Hepatocyte (in vitro differentiated cells): Measurements from ENCODE around the gene JAML. TPM values are rescaled to one million over a fixed set of nuclear protein-coding genes. Genes with fewer than 3 reads are reported as not detected.

Experiments used
- DNase-seq: peaks from one replicate; pipeline ENCODE4 v3.0.0-alpha.2; 2016; ENCODE audit warnings: low spot score
- H2AFZ ChIP-seq: fragments of 200-600 bp; sonication (generic); 2 replicates; pipeline ENCODE4 v1.6.0; 2016; ENCODE audit warnings: antibody characterized with exemption, mild to moderate bottlenecking
- H3K27ac ChIP-seq: fragments of 200-600 bp; sonication (generic); 2 replicates; pipeline ENCODE4 v1.5.1; 2016; ENCODE audit warnings: mild to moderate bottlenecking
- H3K27me3 ChIP-seq: fragments of 200-600 bp; sonication (generic); 2 replicates; pipeline ENCODE4 v1.6.1; 2016
- H3K36me3 ChIP-seq: fragments of 200-600 bp; sonication (generic); replicated peaks from 2 replicates; pipeline ENCODE4 v1.5.1; 2016; ENCODE audit warnings: low read depth; ENCODE audit not compliant: insufficient read depth
- H3K4me1 ChIP-seq: fragments of 200-600 bp; sonication (generic); 2 replicates; pipeline ENCODE4 v1.5.1; 2016; ENCODE audit warnings: mild to moderate bottlenecking, moderate library complexity; ENCODE audit not compliant: insufficient read depth
- H3K4me2 ChIP-seq: fragments of 200-600 bp; sonication (generic); 2 replicates; pipeline ENCODE4 v1.6.0; 2016
- H3K4me3 ChIP-seq: fragments of 200-600 bp; sonication (generic); 2 replicates; pipeline ENCODE4 v1.5.1; 2016; ENCODE audit warnings: mild to moderate bottlenecking
- H3K79me2 ChIP-seq: fragments of 200-600 bp; sonication (generic); 2 replicates; pipeline ENCODE4 v1.6.0; 2017; ENCODE audit warnings: mild to moderate bottlenecking
- H3K9me2 ChIP-seq: fragments of 200-600 bp; sonication (generic); replicated peaks from 2 replicates; pipeline ENCODE4 v1.6.0; 2017; ENCODE audit warnings: mild to moderate bottlenecking; ENCODE audit not compliant: insufficient read depth
- H3K9me3 ChIP-seq: fragments of 200-600 bp; sonication (generic); 2 replicates; pipeline ENCODE4 v1.5.1; 2016; ENCODE audit warnings: low read depth, mild to moderate bottlenecking
- H4K20me1 ChIP-seq: fragments of 200-600 bp; sonication (generic); 2 replicates; pipeline ENCODE4 v1.6.0; 2016; ENCODE audit warnings: mild to moderate bottlenecking; ENCODE audit not compliant: insufficient read depth, poor library complexity, severe bottlenecking
- CTCF ChIP-seq: fragments of 200-600 bp; sonication (generic); IDR thresholded peaks from 2 replicates; pipeline ENCODE4 v1.5.1; 2016; ENCODE audit warnings: antibody characterized with exemption, mild to moderate bottlenecking; ENCODE audit not compliant: poor library complexity
- EZH2 ChIP-seq: fragments of 200-600 bp; sonication (generic); IDR thresholded peaks from 2 replicates; pipeline ENCODE4 v1.6.1; 2016; ENCODE audit warnings: antibody characterized with exemption, mild to moderate bottlenecking, borderline replicate concordance
- EZH2phosphoT487 ChIP-seq: fragments of 200-600 bp; sonication (generic); IDR thresholded peaks from one replicate; pipeline ENCODE4 v1.6.1; 2018; ENCODE audit warnings: antibody characterized with exemption, mild to moderate bottlenecking, low read depth, moderate library complexity; ENCODE audit not compliant: unreplicated experiment, severe bottlenecking
- WGBS: methylation state at CpG from one replicate; pipeline ENCODE4 v1.1.6; 2016; ENCODE audit warnings: low lambda C conversion rate; ENCODE audit errors: missing lambda C conversion rate; 5-methylcytosine and 5-hydroxymethylcytosine counted together
- polyA plus RNA-seq: library from polyadenylated mRNA; unstranded; fragments of >200 nt; fragmentation: Nextera tagmentation; extraction: Ambion mirVana; gene quantifications from 2 replicates; pipeline ENCODE4 v1.2.1, GENCODE V29; 2016
- total RNA-seq: library from RNA; depleted of rRNA; stranded (reverse); fragments of >200 nt; gene quantifications from 2 replicates; pipeline ENCODE4 v1.2.3, GENCODE V29; 2014

The JAML gene
- total and polyA plus RNA-seq, 2 experiments from 2014 or later = 5.3 to 5.9 TPM

- DNase-seq = no peak
- no peak overlapping the region for H2AFZ ChIP-seq
- H4K20me1 ChIP-seq = no peaks in the 10 kb centered on the region
- no peak overlapping the region for H3K4me3 ChIP-seq
- H3K4me1 ChIP-seq = peaks cover 13% of the 10 kb centered on the region
- no peaks in the 10 kb centered on the region for H3K9me2 ChIP-seq
- no peaks in the 10 kb centered on the region for H3K9me3 ChIP-seq
- TF ChIP-seq EZH2phosphoT487 (no peak), CTCF (no peak), EZH2 (no peak)
- no peak overlapping the region for H3K27ac ChIP-seq
- no peaks in the 10 kb centered on the region for H3K79me2 ChIP-seq
- WGBS = 62% methylated on average over 1 of the region's 1 CpG
- H3K27me3 ChIP-seq = peaks cover 72% of the 10 kb centered on the region
- no peak overlapping the region for H3K4me2 ChIP-seq
- no peaks in the 10 kb centered on the region for H3K36me3 ChIP-seq
Measured at GRCh38 chr11:118149493-118149892, 75.3 kb downstream of the JAML start.

- H3K79me2 ChIP-seq = no peaks in the 10 kb centered on the region
- TF ChIP-seq EZH2 (no peak), EZH2phosphoT487 (no peak), CTCF (no peak)
- H4K20me1 ChIP-seq = no peaks in the 10 kb centered on the region
- DNase-seq = no peak
- no peaks in the 10 kb centered on the region for H3K9me2 ChIP-seq
- no peak overlapping the region for H3K27ac ChIP-seq
- H3K4me1 ChIP-seq = peaks cover 13% of the 10 kb centered on the region
- no peak overlapping the region for H3K4me2 ChIP-seq
- H3K9me3 ChIP-seq = no peaks in the 10 kb centered on the region
- WGBS = 87% methylated on average over 2 of the region's 2 CpGs
- H3K27me3 ChIP-seq = peaks cover 70% of the 10 kb centered on the region
- no peaks in the 10 kb centered on the region for H3K36me3 ChIP-seq
- H2AFZ ChIP-seq = no peak overlapping the region
- no peak overlapping the region for H3K4me3 ChIP-seq
Measured at GRCh38 chr11:118148856-118149255, 76.0 kb downstream of the JAML start.

GRCh38 chr11:118148240-118148639 lies 76.6 kb downstream of the JAML start:
- DNase-seq = no peak
- Histone ChIP-seq H3K27me3 (peaks cover 69% of the 10 kb centered on the region), H3K79me2 (no peaks in the 10 kb centered on the region), H3K9me2 (no peaks in the 10 kb centered on the region), H3K4me1 (peaks cover 12% of the 10 kb centered on the region), H3K4me2 (no peak overlapping the region), H4K20me1 (no peaks in the 10 kb centered on the region), H3K27ac (no peak overlapping the region), H3K9me3 (no peaks in the 10 kb centered on the region), H3K4me3 (no peak overlapping the region), H2AFZ (no peak overlapping the region), H3K36me3 (no peaks in the 10 kb centered on the region)
- 87% methylated on average over 8 of the region's 8 CpGs for WGBS
- TF ChIP-seq EZH2phosphoT487 (no peak), CTCF (no peak), EZH2 (no peak)

- Histone ChIP-seq H3K4me2 (no peak overlapping the region), H3K27me3 (peaks cover 68% of the 10 kb centered on the region), H3K4me1 (peaks cover 7% of the 10 kb centered on the region), H3K9me3 (no peaks in the 10 kb centered on the region), H3K27ac (no peak overlapping the region), H3K4me3 (no peak overlapping the region), H2AFZ (no peak overlapping the region), H4K20me1 (no peaks in the 10 kb centered on the region), H3K9me2 (no peaks in the 10 kb centered on the region), H3K79me2 (no peaks in the 10 kb centered on the region), H3K36me3 (no peaks in the 10 kb centered on the region)
- 50% methylated on average over 3 of the region's 3 CpGs for WGBS
- DNase-seq = no peak
- TF ChIP-seq EZH2phosphoT487 (no peak), EZH2 (no peak), CTCF (no peak)
Measured at GRCh38 chr11:118147502-118147901, 77.3 kb downstream of the JAML start.
